ENCODE measurements around the gene ZNF579. TPM values are rescaled to one million over a fixed set of nuclear protein-coding genes. Genes with fewer than 3 reads are reported as not detected.

The ZNF579 gene
- total RNA-seq, 6 donors from 2014 or later, result 3.5 to 19.2 (median 8.4) TPM

DNA sequence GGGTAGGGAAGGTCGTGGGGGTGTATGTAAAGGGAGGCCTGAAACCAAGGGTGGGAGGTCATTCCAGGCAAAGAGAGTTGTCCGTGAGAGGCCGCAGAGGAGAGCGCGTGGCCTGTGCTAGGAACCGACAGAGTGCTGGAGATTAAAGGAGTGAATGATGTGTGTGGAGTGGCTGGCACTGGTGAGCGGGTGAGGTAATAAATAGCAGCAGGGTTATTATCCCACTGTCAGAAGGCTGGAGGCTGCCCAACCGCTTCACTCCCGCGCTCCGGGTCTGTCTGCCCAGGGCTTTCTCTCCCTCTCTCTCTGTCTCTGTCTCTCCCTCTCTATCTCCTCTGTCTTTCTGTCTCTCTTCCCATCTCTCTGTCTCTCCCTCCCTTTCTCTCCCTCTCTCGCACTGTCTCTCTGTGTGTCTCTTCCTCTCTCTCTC is 17.4 kb downstream of the ZNF579 start:
- no peak overlapping the region for H3K4me3 ChIP-seq
- H3K36me3 ChIP-seq, result no peaks in the 10 kb centered on the region
- 45 to 47% methylated on average over 12 of the region's 12 CpGs for WGBS, 2 donors
- TF ChIP-seq POLR2A (IDR thresholded peaks at IDR 0.05), result no peak
- TF ChIP-seq POLR2AphosphoS5 (IDR thresholded peaks at IDR 0.05), result peak in 1 of 2 donors; percentile 51
- H3K4me1 ChIP-seq, result no peaks in the 10 kb centered on the region
- DNase-seq, result peak in 1 of 2 donors; percentile 48
- H3K27me3 ChIP-seq, result no peaks in the 10 kb centered on the region
- no peak overlapping the region for H3K27ac ChIP-seq
- peak; percentile 51 to 53 for ATAC-seq (ENCODE audit: low FRiP score in 2 of 2)
- H3K9me3 ChIP-seq, result no peaks in the 10 kb centered on the region

- no peaks in the 10 kb centered on the region for H3K9me3 ChIP-seq
- no peaks in the 10 kb centered on the region for H3K4me1 ChIP-seq
- DNase-seq (no peak), ATAC-seq (ENCODE audit: low FRiP score in 2 of 2) (no peak)
- no peak overlapping the region for H3K4me3 ChIP-seq
- H3K27ac ChIP-seq, result no peak overlapping the region
- TF ChIP-seq POLR2AphosphoS5 (IDR thresholded peaks at IDR 0.05), result no peak
- no peak for TF ChIP-seq EP300 (IDR thresholded peaks at IDR 0.05)
- TF ChIP-seq CTCF (IDR thresholded peaks at IDR 0.05), result no peak
- TF ChIP-seq POLR2A (IDR thresholded peaks at IDR 0.05), result no peak
- H3K36me3 ChIP-seq, result no peaks in the 10 kb centered on the region
- H3K27me3 ChIP-seq, result no peaks in the 10 kb centered on the region
- WGBS, 2 donors, result 73 to 83% methylated on average over 9 of the region's 9 CpGs
These were observed 21.0 kb downstream of the ZNF579 start for GRCh38 chr19:55559684-55560083.

DNA sequence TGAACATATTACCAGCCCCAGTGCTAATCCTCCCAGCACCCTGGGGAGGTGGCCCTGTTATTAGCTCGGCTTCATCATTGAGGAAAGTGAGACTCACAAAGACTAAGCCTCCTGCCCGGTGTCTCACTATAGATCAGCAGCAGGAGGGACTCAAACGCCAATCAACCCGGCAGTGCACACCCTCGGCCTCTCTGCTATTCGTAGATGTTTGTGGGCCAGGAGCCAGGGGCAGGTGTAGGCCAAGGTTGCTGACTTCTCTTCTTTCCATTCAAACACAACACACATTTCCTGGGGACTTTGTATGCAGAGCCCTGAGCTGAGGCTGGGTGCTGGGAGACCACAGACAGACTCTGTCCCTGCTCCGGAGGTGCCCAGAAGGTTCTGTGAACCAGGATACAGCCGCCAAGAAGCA is 25.9 kb downstream of the ZNF579 start:
- Histone ChIP-seq H3K4me1 (peaks cover 0 to 5% (median 5%) of the 10 kb centered on the region in 4 donors), H3K36me3 (no peaks in the 10 kb centered on the region), H3K27me3 (no peaks in the 10 kb centered on the region), H3K27ac (no peak overlapping the region), H3K9me3 (no peaks in the 10 kb centered on the region), H3K4me3 (no peak overlapping the region)
- WGBS, 2 donors, result 73 to 80% methylated on average over 8 of the region's 8 CpGs
- ATAC-seq (ENCODE audit: low FRiP score in 2 of 2), result no peak
- DNase-seq, result no peak
- TF ChIP-seq POLR2AphosphoS5 (IDR thresholded peaks at IDR 0.05) (no peak), CTCF (IDR thresholded peaks at IDR 0.05) (no peak), EP300 (IDR thresholded peaks at IDR 0.05) (no peak), POLR2A (IDR thresholded peaks at IDR 0.05) (no peak)

DNA sequence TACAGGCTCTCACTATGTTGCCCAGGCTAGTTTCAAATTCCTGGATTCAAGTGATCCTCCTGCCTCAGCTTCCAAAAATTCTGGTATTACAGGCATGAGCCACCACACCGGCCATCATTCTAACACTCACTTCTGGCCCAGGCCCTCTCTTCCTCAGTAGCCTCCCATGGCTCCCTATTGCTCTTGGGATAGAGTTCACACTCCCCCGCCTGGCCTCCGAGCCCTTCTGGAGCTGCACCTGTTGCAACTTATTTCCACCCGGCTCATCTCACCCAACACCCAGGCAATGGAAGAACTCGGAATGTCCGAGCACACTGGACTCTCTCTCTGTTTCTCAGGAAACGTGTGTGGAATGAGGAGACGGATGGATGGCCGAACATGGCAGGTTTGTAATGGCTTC is 26.3 kb downstream of the ZNF579 start:
- Histone ChIP-seq H3K36me3 (no peaks in the 10 kb centered on the region), H3K9me3 (no peaks in the 10 kb centered on the region), H3K27ac (no peak overlapping the region), H3K4me1 (peaks cover 0 to 9% (median 6%) of the 10 kb centered on the region in 4 donors), H3K27me3 (no peaks in the 10 kb centered on the region), H3K4me3 (no peak overlapping the region)
- ATAC-seq (ENCODE audit: low FRiP score in 2 of 2), result no peak
- DNase-seq, result no peak
- TF ChIP-seq EP300 (IDR thresholded peaks at IDR 0.05) (no peak), POLR2A (IDR thresholded peaks at IDR 0.05) (no peak), CTCF (IDR thresholded peaks at IDR 0.05) (no peak), POLR2AphosphoS5 (IDR thresholded peaks at IDR 0.05) (no peak)
- WGBS, 2 donors, result 88 to 89% methylated on average over 9 of the region's 9 CpGs

DNA sequence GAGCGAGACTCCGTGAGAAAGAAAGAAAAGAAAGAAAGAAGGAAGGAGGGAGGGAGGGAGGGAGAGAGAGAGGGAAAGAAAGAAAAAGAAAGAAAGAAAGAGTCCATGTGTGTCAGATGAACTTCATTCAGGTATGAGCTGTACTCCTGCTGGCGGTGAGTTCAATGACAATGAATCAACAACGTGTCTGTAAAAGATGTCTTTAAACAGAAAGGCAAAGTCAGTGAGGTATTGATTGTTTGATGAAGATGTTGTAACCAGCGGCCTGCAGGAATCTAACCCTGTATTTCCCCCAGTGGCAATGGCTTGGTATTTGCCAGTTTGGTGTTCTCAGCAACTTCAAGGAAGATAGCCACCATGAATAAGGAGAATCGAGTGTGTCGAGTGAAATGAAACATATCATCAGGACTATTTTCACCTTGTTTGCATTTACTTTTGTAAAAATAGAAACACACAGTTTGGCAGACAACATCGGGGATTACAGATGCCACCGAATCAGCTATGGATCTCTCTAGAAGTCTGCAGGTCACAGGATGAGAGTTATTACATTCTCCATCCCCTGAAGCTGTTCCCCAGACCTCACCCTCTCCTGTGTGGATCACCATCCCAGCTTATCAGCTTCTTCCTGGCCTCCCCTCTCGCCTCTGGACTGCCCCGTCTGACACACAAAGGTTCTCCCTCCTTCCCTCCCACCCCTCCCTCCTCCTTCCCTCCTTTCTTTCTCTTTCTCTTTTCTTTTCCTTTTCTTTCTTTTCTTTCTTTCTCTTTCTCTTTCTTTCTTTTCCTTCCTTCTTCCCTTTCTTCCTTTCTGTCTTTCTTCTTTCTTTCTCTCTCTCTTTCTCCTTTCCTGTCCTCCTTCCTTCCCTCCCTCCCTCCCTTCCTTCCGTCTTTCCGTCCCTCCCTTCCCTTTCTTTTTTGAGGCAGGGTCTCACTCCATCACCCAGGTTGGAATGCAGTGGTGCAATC is 27.1 kb downstream of the ZNF579 start:
- TF ChIP-seq POLR2AphosphoS5 (IDR thresholded peaks at IDR 0.05) (no peak), EP300 (IDR thresholded peaks at IDR 0.05) (no peak), CTCF (IDR thresholded peaks at IDR 0.05) (no peak), POLR2A (IDR thresholded peaks at IDR 0.05) (no peak)
- WGBS, 2 donors, result 66 to 67% methylated on average over 13 of the region's 13 CpGs
- no peaks in the 10 kb centered on the region for H3K27me3 ChIP-seq
- peaks cover 0 to 9% (median 6%) of the 10 kb centered on the region in 4 donors for H3K4me1 ChIP-seq
- H3K27ac ChIP-seq, result no peak overlapping the region
- DNase-seq (no peak), ATAC-seq (ENCODE audit: low FRiP score in 2 of 2) (no peak)
- H3K4me3 ChIP-seq, result no peak overlapping the region
- no peaks in the 10 kb centered on the region for H3K9me3 ChIP-seq
- H3K36me3 ChIP-seq, result no peaks in the 10 kb centered on the region

Measured in upper lobe of left lung (tissue), 6 donors.